ENCODE data around the gene RCAN2.

Gene RCAN2

DNA sequence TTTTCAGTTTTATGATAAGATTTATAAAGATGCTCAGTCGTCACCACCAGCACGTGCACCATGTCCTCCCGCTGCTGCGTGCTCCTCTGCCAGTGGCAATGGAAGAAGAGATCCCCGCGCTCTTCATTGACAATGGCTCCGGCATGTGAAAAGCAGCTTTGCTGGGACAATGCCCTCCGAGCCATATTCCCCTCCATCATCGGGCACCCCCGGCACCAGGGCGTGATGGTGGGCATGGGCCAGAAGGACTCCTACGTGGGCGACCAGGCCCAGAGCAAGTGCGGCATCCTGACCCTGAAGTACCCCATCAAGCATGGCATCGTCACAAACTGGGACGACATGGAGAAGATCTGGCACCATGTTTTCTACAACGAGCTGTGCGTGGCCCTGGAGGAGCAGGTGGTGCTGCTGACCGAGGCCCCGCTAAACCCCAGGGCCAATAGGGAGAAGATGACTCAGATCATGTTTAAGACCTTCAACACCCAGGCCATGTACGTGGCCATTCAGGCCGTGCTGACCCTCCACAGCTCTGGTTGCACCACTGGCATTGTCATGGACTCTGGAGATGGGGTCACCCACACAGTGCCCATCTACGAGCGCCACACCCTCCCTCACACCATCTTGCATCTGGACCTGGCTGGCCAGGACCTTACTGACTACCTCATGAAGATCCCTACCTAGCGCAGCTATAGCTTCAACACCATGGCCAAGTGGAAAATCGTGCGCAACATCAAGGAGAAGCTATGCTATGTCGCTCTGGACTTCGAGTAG lies 286.2 kb downstream of the RCAN2 start:
- no peak for DNase-seq

DNA sequence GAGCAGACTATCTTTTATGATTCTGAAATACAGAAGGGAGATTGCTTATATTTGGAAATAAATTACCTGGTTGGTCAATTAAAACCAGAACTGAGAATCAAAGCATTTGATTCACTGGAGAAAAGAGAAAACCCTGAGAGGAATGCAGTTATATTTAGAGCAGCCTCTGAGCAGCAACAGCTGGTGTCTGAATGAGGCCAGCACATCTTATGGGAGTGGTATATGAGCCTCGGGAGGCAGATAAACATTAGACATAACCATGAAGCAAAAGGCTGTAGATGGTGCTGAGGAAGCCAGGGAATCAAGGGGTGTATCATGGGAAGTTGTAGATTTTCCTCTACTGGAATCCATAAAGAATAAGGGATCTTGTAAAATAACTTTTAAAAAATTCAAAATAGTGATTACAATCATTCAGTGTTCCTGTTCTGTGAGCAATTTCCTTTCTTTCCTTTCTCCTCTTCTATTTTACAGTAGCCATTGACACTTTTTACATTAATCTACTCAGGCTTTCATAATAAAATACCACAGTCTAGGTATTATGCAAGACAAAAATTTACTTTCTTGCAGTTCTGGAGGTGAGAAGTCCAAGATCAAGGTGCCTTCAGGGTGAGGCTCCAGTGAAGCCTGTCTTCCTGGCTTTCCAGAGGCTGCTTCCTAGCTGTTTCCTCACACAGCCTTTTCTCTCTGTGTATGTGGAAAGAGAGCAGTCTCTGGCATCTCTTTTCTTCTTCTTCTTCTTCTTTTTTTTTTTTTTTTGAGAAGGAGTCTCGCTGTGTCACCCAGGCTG lies 287.7 kb downstream of the RCAN2 start:
- no peak for DNase-seq

DNA sequence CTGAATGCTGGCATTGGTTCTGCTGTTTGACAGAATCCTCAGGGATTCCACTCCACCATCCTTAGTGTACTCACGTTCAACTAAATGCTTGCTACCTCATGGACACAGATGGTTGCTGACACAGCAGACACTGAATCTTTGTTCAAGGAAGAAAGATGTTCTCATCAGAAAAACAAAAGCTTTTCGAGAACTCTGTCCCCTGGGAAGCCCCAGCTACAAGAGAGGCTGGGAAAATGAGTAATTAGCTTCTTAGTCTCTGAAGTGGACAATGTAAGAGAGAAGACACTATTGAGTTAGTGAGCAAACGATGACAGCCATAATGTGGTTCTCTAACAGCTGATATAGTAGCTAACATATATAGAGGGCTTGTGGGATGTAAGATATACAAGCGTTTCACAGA lies 289.5 kb downstream of the RCAN2 start:
- DNase-seq: no peak

DNA sequence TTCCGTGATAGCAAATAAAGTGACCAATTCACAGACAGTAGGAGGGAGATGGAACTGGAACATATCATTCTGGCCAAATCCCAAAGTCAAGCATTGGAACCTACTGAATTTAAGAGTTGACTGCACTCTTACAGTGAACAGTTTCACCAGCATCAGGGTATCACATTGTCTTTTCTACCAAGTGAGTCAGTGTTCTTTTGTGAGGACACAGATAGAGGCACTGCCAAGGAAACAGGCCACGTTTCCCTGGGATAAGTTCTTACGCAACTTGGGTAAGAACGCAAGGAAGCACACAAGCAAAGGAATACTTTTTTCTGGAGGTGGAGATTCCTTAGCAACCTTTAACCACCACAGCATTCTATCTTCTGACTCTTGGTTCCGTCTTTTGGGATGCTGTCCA lies 291.9 kb downstream of the RCAN2 start:
- no peak for DNase-seq

DNA sequence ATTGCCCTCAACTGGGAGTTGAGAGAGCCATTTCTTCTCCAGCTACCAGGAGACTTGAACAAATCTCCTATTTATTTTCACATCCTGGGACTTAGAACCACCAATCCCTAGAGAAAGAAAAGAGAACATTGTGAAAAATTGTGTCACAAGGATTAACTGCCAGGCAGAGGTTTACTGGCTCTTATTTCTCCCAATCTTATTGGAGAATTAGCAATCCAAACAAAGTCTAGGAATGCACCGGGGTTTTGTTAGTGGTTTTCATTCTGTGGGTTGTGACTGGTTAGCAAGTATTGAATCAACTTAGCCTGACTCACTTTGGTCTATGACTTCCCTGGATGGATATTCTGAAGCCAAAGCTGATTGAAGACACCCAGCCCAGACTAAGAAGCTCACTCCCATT lies 299.3 kb downstream of the RCAN2 start:
- no peak for DNase-seq

DNA sequence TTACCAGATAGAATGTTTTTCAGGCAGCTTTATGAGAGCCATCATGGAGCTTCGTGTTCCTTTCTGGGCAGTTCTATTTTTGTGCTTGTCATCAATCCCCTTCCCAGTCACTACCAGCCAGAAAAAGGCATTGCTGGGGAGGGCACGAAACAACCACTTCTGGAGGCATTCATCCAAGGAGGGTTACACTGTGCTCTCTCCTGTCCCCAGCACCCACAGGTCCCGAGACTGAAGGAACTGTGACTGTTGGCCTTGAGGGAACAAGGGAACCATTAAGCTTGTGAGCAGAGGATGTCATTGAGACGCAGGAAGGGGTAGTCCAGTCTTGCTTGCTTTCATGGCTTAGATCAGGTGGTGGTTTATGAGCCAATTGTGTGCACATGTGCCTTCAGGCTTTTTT lies 300.4 kb downstream of the RCAN2 start:
- DNase-seq: no peak

DNA sequence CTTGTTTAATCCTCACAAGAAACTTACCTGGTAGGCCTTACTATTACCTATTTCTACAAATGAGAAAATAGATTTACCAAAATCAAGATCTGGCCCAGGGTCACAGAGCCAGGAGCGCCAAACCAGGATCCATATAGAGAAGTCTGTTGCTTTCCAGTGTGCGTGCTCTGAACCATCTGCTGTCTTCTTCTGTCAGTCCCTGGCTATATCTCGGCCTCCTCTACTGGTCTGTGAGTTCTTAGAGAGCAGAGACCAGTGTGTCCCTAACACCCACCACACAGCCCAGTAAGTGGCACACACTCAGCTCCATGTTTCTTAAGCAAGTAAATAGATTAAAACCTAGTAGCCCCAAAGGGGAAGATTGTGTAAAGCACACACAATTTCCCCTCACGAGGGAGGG lies 301.5 kb downstream of the RCAN2 start:
- no peak for DNase-seq

DNA sequence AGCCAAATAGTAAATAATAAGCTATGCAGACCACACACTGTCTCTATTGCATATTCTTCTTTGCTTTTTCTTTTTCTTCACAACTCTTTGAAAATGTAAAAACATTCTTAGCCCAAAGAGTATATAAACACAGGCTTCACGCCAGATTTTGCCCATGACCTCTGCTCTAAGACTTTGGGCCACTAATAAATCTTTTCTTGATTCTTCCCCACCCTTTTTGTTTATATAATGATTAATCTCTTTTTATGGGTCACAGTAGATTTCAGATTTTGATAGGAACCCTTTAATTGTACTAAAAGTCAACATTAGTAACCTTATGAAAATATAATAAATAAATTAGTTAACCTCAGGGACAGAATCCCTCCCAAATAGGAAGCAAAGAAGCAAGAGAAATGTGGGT lies 304.7 kb downstream of the RCAN2 start:
- no peak for DNase-seq

DNA sequence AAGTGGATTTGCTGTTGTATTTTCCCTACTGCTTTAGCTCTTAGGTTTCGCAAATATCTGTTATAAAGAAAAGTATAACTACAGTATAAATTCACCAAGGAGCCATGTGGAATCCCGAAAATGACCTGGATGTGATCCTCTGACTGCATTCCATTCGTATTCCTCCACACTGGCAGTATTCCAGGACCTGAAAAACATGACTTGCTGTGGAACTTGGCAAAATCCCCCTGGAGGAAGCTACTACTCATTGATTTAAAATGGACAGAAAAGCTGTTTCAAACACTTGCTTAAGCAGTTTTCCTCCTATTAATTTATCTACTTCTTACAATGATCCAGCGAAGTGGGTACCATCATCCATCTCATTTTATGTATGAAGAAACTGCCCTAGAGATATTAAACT lies 307.1 kb downstream of the RCAN2 start:
- DNase-seq: no peak

DNA sequence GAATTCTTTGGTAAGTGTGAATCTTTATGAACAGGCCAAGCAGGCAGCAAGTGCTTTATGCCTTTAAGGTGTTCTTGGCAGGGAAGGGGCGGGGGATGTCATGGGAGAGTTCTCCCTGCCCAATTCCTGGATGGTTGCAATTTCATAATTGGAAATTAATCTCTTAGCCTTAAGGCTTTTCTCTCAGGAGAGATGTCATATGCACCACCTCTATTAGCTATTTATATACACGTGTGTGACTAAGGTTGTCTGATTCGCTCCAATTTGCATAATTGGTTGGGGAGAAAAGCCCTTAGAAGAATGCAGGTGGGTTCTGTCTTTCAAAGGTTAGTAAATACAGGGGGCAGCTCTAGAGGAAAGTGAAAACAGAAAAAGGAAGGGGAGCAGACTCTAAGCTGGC lies 315.3 kb downstream of the RCAN2 start:
- DNase-seq: no peak

DNA sequence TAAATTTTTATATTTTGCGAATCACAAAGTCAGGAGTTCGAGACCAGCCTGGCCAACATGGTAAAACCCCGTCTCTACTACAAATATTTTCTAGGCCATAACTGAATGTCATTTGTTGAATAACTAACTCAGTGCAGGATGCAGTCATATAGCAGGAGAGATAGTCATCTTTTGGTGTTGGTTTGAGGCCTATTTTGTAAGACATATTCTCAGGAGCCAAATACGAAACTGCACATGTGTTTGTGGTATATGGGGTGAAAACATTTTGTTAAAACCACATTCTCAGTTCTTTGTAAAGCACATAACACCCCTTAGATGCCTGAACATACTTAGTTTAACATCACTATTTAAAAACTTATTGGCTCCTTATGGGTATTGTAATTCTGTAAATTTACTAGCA lies 315.8 kb downstream of the RCAN2 start:
- no peak for DNase-seq

DNA sequence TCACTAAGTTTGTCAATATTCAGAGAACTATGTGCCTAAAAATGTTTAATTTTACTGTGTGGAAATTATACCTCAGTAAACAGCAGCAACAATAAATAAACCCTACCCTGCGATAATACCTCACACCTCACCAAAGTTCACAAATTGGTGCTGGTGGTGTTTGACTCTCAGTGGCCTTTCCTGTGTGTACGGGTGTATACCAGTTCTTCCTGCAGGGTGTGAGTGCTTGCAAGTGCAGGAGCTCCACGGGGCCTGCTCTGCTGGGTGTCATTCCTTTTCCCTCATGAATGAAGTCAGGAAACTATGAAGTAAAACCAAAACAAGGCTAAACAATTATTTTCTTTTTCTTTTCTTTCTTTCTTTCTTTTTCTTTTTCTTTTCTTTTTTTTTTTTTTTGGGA lies 316.3 kb downstream of the RCAN2 start:
- DNase-seq: no peak

DNA sequence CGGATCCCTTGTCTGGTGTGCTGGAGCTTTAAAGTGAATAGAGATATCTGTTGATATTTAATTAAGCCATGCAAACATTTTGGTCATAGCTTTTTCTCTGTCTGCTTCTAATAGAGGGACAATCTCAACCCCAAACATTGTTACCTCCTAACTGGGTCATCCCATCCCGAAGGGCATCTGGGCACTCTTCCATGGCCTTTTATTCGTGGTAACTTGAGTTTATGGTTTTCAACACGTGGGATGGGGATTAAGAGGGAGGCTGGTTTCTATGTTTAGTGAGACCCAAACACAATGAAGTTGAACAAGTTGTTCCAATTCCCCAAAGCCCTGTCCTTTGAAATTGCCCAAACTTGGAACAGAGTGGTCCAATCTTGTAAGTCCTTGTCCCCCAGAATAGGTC lies 319.1 kb downstream of the RCAN2 start:
- DNase-seq: no peak
